Measurements from ENCODE around the gene XPO5.

- TF ChIP-seq SMAD3 (CRISPR knock-in tag; IDR thresholded peaks at IDR 0.05; ENCODE audit: borderline replicate concordance) (no peak), ZNF138 (CRISPR knock-in tag; conservative IDR thresholded peaks at IDR 0.05) (no peak), ATF3 (CRISPR knock-in tag; conservative IDR thresholded peaks at IDR 0.05) (no peak), CREB1 (CRISPR knock-in tag; IDR thresholded peaks at IDR 0.05) (no peak), ELF4 (CRISPR knock-in tag; IDR thresholded peaks at IDR 0.05; ENCODE audit: low read depth) (no peak), GABPB1 (CRISPR knock-in tag; IDR thresholded peaks at IDR 0.05) (no peak), NFYB (CRISPR knock-in tag; conservative IDR thresholded peaks at IDR 0.05; ENCODE audit: low read depth) (no peak), GRHL2 (CRISPR knock-in tag; IDR thresholded peaks at IDR 0.05; ENCODE audit: insufficient replicate concordance, severe bottlenecking) (no peak), STAT6 (CRISPR knock-in tag; conservative IDR thresholded peaks at IDR 0.05; ENCODE audit: low read depth) (no peak), IRF1 (CRISPR knock-in tag; IDR thresholded peaks at IDR 0.05) (no peak), E2F5 (CRISPR knock-in tag; IDR thresholded peaks at IDR 0.05) (no peak)
- TF ChIP-seq, protein P1, sequence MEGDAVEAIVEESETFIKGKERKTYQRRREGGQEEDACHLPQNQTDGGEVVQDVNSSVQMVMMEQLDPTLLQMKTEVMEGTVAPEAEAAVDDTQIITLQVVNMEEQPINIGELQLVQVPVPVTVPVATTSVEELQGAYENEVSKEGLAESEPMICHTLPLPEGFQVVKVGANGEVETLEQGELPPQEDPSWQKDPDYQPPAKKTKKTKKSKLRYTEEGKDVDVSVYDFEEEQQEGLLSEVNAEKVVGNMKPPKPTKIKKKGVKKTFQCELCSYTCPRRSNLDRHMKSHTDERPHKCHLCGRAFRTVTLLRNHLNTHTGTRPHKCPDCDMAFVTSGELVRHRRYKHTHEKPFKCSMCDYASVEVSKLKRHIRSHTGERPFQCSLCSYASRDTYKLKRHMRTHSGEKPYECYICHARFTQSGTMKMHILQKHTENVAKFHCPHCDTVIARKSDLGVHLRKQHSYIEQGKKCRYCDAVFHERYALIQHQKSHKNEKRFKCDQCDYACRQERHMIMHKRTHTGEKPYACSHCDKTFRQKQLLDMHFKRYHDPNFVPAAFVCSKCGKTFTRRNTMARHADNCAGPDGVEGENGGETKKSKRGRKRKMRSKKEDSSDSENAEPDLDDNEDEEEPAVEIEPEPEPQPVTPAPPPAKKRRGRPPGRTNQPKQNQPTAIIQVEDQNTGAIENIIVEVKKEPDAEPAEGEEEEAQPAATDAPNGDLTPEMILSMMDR (IDR thresholded peaks at IDR 0.05), result no peak
- TF ChIP-seq, protein P2, sequence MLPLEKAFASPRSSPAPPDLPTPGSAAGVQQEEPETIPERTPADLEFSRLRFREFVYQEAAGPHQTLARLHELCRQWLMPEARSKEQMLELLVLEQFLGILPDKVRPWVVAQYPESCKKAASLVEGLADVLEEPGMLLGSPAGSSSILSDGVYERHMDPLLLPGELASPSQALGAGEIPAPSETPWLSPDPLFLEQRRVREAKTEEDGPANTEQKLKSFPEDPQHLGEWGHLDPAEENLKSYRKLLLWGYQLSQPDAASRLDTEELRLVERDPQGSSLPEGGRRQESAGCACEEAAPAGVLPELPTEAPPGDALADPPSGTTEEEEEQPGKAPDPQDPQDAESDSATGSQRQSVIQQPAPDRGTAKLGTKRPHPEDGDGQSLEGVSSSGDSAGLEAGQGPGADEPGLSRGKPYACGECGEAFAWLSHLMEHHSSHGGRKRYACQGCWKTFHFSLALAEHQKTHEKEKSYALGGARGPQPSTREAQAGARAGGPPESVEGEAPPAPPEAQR (CRISPR knock-in tag; IDR thresholded peaks at IDR 0.05), result no peak
These were observed 49.7 kb upstream of the XPO5 start for GRCh38 chr6:43625393-43625992.

Data from WTC11 (cell line).